GM12801 (cell line): Measurements from ENCODE around the gene MICAL3.

ENCODE experiments used
- CTCF ChIP-seq: IDR thresholded peaks from one replicate; pipeline ENCODE4 v1.5.1; 2011; ENCODE audit warnings: control low read depth; ENCODE audit not compliant: insufficient read length; ENCODE audit errors: extremely low read depth

The MICAL3 gene

GRCh38 chr22:17783773-17784480 is 240.4 kb downstream of the MICAL3 start:
- TF ChIP-seq CTCF, result no peak

- TF ChIP-seq CTCF, result no peak
Measured at GRCh38 chr22:17783312-17783711, 241.0 kb downstream of the MICAL3 start.

GRCh38 chr22:17782621-17783020 is 241.7 kb downstream of the MICAL3 start:
- no peak for TF ChIP-seq CTCF

GRCh38 chr22:17782158-17782557 is 242.2 kb downstream of the MICAL3 start:
- no peak for TF ChIP-seq CTCF

GRCh38 chr22:17781319-17782031 is 242.9 kb downstream of the MICAL3 start:
- no peak for TF ChIP-seq CTCF

- no peak for TF ChIP-seq CTCF
Measured at GRCh38 chr22:17780741-17781318, 243.5 kb downstream of the MICAL3 start.

- TF ChIP-seq CTCF, result no peak
Measured at GRCh38 chr22:17780116-17780740, 244.1 kb downstream of the MICAL3 start.
